ENCODE measurements around the gene GMPPB. TPM values are rescaled to one million over a fixed set of nuclear protein-coding genes. Genes with fewer than 3 reads are reported as not detected.

GMPPB gene
- total and polyA plus RNA-seq, 2 of the 8 experiments (the other 6 are each of a cell fraction or from before 2014, with no cell fraction given) = 20.9 to 23.9 TPM

GRCh38 chr3:49673121-49673714 lies 50.5 kb downstream of the GMPPB start (continued):
- no peak for TF ChIP-seq CHD7 (IDR thresholded peaks at IDR 0.05; ENCODE audit: insufficient replicate concordance, low read length)
- TF ChIP-seq RBBP5 (IDR thresholded peaks at IDR 0.05; ENCODE audit: borderline replicate concordance, low read depth, low read length) = peak; percentile 30

Measured in H1 (cell line).